CD14-positive monocyte (primary cell): Measurements from ENCODE around the gene NFE2L3. TPM values are rescaled to one million over a fixed set of nuclear protein-coding genes. Genes with fewer than 3 reads are reported as not detected.

Experiments used
- DNase-seq, 3 donors: peaks; one replicate each; pipeline ENCODE4 v3.0.0-alpha.2; 2011 to 2022
- H2AFZ ChIP-seq: 2 replicates; pipeline ENCODE4 v1.6.0; 2012; ENCODE audit warnings: mild to moderate bottlenecking, low read depth, low read length, inconsistent platforms; ENCODE audit not compliant: insufficient read depth, poor library complexity, severe bottlenecking
- H3K27ac ChIP-seq, 2 donors: 1 replicate in 1 of 2; 2 replicates in 1 of 2; pipeline ENCODE4 v1.5.1; 2012 to 2013; ENCODE audit warnings: low read length in 2 of 2, control low read depth in 1 of 2, inconsistent platforms in 1 of 2, low read depth in 1 of 2, mild to moderate bottlenecking in 1 of 2
- H3K27me3 ChIP-seq, 2 donors: one replicate each; pipeline versions ENCODE4 v1.6.0 to v1.6.1; 2011 to 2013; ENCODE audit warnings: low read length in 2 of 2; ENCODE audit not compliant: control insufficient read depth in 2 of 2, insufficient read depth in 2 of 2
- H3K36me3 ChIP-seq, 2 donors: replicated peaks in 1 of 2; 1 replicate in 1 of 2; 2 replicates in 1 of 2; pipeline versions ENCODE4 v1.5.1 to v1.6.1; 2012 to 2013; ENCODE audit warnings: low read length in 2 of 2, control low read depth in 1 of 2, inconsistent platforms in 1 of 2, mild to moderate bottlenecking in 1 of 2; ENCODE audit not compliant: insufficient read depth in 2 of 2, control insufficient read depth in 1 of 2
- H3K4me1 ChIP-seq, 2 donors: 1 replicate in 1 of 2; 2 replicates in 1 of 2; pipeline versions ENCODE4 v1.5.1 to v1.6.1; 2012 to 2013; ENCODE audit warnings: low read length in 2 of 2, control low read depth in 1 of 2, inconsistent platforms in 1 of 2, mild to moderate bottlenecking in 1 of 2, moderate library complexity in 1 of 2; ENCODE audit not compliant: insufficient read depth in 2 of 2, control insufficient read depth in 1 of 2
- H3K4me2 ChIP-seq: replicated peaks from 2 replicates; pipeline ENCODE3; 2012; ENCODE audit warnings: low read length, moderate library complexity, mild to moderate bottlenecking; ENCODE audit not compliant: poor library complexity, severe bottlenecking; ENCODE audit errors: extremely low read depth
- H3K4me3 ChIP-seq, 3 experiments: fragments of 200-600 bp in 1 of 3; sonication (generic) in 1 of 3; replicated peaks in 1 of 3; 1 replicate in 2 of 3; 2 replicates in 1 of 3; pipeline ENCODE4 v1.5.1; 2011 to 2013; ENCODE audit warnings: low read length in 3 of 3, mild to moderate bottlenecking in 3 of 3, control low read depth in 2 of 3, low read depth in 2 of 3, inconsistent platforms in 1 of 3, moderate library complexity in 1 of 3
- H3K79me2 ChIP-seq: 2 replicates; pipeline ENCODE4 v1.6.0; 2012; ENCODE audit warnings: mild to moderate bottlenecking, control low read depth, inconsistent platforms, low read length, moderate library complexity; ENCODE audit not compliant: insufficient read depth
- H3K9ac ChIP-seq: 2 replicates; pipeline ENCODE4 v1.6.0; 2017; ENCODE audit warnings: low read length, mild to moderate bottlenecking; ENCODE audit not compliant: insufficient read depth, poor library complexity, severe bottlenecking
- H3K9me3 ChIP-seq, 2 donors: replicated peaks in 1 of 2; 1 replicate in 1 of 2; 2 replicates in 1 of 2; pipeline versions ENCODE4 v1.5.1 to v1.6.1; 2012 to 2013; ENCODE audit warnings: low read length in 2 of 2, control low read depth in 1 of 2; ENCODE audit not compliant: control insufficient read depth in 1 of 2, insufficient read depth in 1 of 2
- H4K20me1 ChIP-seq: 2 replicates; pipeline ENCODE4 v1.6.0; 2012; ENCODE audit warnings: mild to moderate bottlenecking, low read length, control low read depth, moderate library complexity; ENCODE audit not compliant: insufficient read depth
- H3K27ac Mint-ChIP-seq, 7 donors: one replicate each; pipeline ENCODE4 v1.8.0; 2020; ENCODE audit warnings: mild to moderate bottlenecking in 7 of 7, mixed read lengths in 7 of 7, moderate library complexity in 6 of 7, inconsistent platforms in 2 of 7
- H3K27me3 Mint-ChIP-seq, 3 donors: one replicate each; pipeline ENCODE4 v1.8.0; 2021 to 2022; ENCODE audit warnings: low read depth in 3 of 3, mild to moderate bottlenecking in 3 of 3, mixed read lengths in 3 of 3, moderate library complexity in 3 of 3, inconsistent platforms in 1 of 3
- H3K36me3 Mint-ChIP-seq, 2 donors: one replicate each; pipeline ENCODE4 v1.8.0; 2020; ENCODE audit warnings: mixed read lengths in 2 of 2, inconsistent platforms in 1 of 2, mild to moderate bottlenecking in 1 of 2
- H3K4me1 Mint-ChIP-seq: one replicate; pipeline ENCODE4 v1.8.0; 2020; ENCODE audit warnings: mild to moderate bottlenecking, mixed read lengths
- H3K4me3 Mint-ChIP-seq, 2 donors: one replicate each; pipeline ENCODE4 v1.8.0; 2020; ENCODE audit warnings: mild to moderate bottlenecking in 2 of 2, mixed read lengths in 2 of 2, moderate library complexity in 1 of 2
- H3K9me3 Mint-ChIP-seq, 7 donors: one replicate each; pipeline ENCODE4 v1.8.0; 2020 to 2022; ENCODE audit warnings: mixed read lengths in 7 of 7, mild to moderate bottlenecking in 6 of 7, moderate library complexity in 6 of 7, inconsistent platforms in 2 of 7
- WGBS: methylation state at CpG from one replicate; pipeline ENCODE4 v1.1.5; 2013; ENCODE audit warnings: missing lambda C conversion rate; ENCODE audit not compliant: insufficient coverage; 5-methylcytosine and 5-hydroxymethylcytosine counted together
- intact Hi-C, 2 donors: fragments of 100-400 bp; cut with micrococcal nuclease; formaldehyde crosslinking; loops; one replicate each; pipeline versions ENCODE4 v1.15.0 to v1.15.1; 2023
- polyA plus RNA-seq, 3 donors: library from polyadenylated mRNA; depleted of rRNA in 1 of 3; unstranded in 2 of 3; stranded (reverse) in 1 of 3; fragments of 300-500 nt in 2 of 3; fragments of >200 nt in 1 of 3; fragmentation: Illumina TruSeq in 2 of 3; gene quantifications; 1 replicate in 2 of 3; 2 replicates in 1 of 3; pipeline ENCODE4 v1.2.3, GENCODE V29; 2012 to 2021
- TF ChIP-seq, protein P1 (sequence below): fragments of 200-600 bp; IDR thresholded peaks from one replicate; pipeline ENCODE4 v1.8.0; 2022; ENCODE audit warnings: antibody characterized with exemption, mild to moderate bottlenecking

Gene NFE2L3
- polyA plus RNA-seq, 3 donors: 4.4 to 17.2 (median 10.6) TPM

GRCh38 chr7:26185131-26185843 is 33.3 kb downstream of the NFE2L3 start:
- Histone ChIP-seq H3K36me3 (peaks cover 16 to 22% of the 10 kb centered on the region in 2 donors), H2AFZ (no peak overlapping the region), H4K20me1 (peaks cover 94% of the 10 kb centered on the region), H3K9me3 (no peaks in the 10 kb centered on the region), H3K9ac (no peak overlapping the region), H3K79me2 (peaks cover 11% of the 10 kb centered on the region), H3K27ac (no peak overlapping the region), H3K4me2 (no peak overlapping the region), H3K4me3 (no peak overlapping the region), H3K4me1 (no peaks in the 10 kb centered on the region), H3K27me3 (no peaks in the 10 kb centered on the region)
- H3K27me3 Mint-ChIP-seq: no peaks in the 10 kb centered on the region
- intact Hi-C loops: no loop called here
- no peak for DNase-seq
- no peaks in the 10 kb centered on the region for H3K9me3 Mint-ChIP-seq
- TF ChIP-seq, protein P1, sequence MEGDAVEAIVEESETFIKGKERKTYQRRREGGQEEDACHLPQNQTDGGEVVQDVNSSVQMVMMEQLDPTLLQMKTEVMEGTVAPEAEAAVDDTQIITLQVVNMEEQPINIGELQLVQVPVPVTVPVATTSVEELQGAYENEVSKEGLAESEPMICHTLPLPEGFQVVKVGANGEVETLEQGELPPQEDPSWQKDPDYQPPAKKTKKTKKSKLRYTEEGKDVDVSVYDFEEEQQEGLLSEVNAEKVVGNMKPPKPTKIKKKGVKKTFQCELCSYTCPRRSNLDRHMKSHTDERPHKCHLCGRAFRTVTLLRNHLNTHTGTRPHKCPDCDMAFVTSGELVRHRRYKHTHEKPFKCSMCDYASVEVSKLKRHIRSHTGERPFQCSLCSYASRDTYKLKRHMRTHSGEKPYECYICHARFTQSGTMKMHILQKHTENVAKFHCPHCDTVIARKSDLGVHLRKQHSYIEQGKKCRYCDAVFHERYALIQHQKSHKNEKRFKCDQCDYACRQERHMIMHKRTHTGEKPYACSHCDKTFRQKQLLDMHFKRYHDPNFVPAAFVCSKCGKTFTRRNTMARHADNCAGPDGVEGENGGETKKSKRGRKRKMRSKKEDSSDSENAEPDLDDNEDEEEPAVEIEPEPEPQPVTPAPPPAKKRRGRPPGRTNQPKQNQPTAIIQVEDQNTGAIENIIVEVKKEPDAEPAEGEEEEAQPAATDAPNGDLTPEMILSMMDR: no peak
- peaks cover 29% of the 10 kb centered on the region for H3K4me1 Mint-ChIP-seq
- no peak overlapping the region for H3K4me3 Mint-ChIP-seq
- WGBS: 80% methylated on average over 1 of the region's 10 CpGs
- H3K36me3 Mint-ChIP-seq: peaks cover 11 to 30% of the 10 kb centered on the region in 2 donors
- H3K27ac Mint-ChIP-seq: peak overlapping the region in 5 of 7 donors; percentile 23 to 82 (median 63)

GRCh38 chr7:26185844-26186180 is 33.8 kb downstream of the NFE2L3 start:
- Mint-ChIP-seq H3K27me3 (no peaks in the 10 kb centered on the region), H3K9me3 (no peaks in the 10 kb centered on the region), H3K4me1 (peaks cover 30% of the 10 kb centered on the region), H3K36me3 (peaks cover 17 to 35% of the 10 kb centered on the region in 2 donors), H3K27ac (peak overlapping the region in 3 of 7 donors; percentile 62 to 82 (median 63)), H3K4me3 (no peak overlapping the region)
- Histone ChIP-seq H3K79me2 (peaks cover 17% of the 10 kb centered on the region), H3K4me2 (no peak overlapping the region), H3K4me1 (no peaks in the 10 kb centered on the region), H4K20me1 (peaks cover 98% of the 10 kb centered on the region), H3K36me3 (peaks cover 21 to 27% of the 10 kb centered on the region in 2 donors), H2AFZ (no peak overlapping the region), H3K9me3 (no peaks in the 10 kb centered on the region), H3K27me3 (no peaks in the 10 kb centered on the region), H3K9ac (no peak overlapping the region), H3K27ac (no peak overlapping the region), H3K4me3 (no peak overlapping the region)
- DNase-seq: no peak
- TF ChIP-seq, protein P1: no peak
- intact Hi-C loops: no loop called here
- no CpG with 5 or more reads among the region's 1 CpG for WGBS
